Measurements from ENCODE around the gene FAM151A.

FAM151A gene
- total RNA-seq = 0 to 2.0 (median 0) reads per million in 17 experiments

DNA sequence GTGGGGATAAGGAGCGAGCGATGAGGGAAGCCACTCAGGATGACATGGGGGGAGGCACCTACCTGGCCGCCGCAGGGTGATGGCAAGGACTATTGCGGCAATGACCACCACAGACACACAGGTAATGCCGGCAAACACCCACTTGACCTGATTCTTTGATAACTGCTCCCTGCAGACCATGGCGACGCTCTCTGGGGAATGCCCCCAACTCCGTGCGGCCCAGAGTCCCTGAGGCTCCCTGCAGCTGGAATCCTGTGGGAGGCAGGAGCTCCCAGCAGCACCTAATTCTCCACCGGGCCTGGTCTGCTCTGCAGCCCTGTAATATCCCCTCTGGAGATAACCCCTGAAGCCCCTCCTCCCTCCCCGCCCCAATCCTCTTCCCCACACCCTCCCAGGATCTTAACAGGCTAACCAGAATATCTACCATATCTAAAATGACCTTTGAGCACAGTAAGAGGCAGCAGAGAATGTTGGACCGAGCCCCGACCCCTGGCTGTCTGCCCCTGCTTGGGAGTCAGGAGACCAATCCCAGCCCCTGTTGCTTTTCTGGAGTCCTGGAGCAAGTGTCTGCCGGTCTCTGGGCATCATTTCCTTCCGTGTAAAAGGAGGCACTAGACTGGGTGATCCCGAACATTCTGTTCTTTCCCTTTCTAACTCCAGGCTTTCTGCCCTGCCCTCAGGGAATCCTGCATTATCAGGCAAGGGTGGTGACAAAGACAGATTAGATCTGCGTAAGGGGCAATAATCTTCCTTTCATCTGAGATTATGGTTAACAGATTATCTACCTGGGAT, at the start of gene FAM151A:
TSS of gene FAM151A (minus strand) at position 310 of the 792 bp plus-strand sequence. CDS start at position 180, 130 bp downstream.
- DNase-seq = no peak

DNA sequence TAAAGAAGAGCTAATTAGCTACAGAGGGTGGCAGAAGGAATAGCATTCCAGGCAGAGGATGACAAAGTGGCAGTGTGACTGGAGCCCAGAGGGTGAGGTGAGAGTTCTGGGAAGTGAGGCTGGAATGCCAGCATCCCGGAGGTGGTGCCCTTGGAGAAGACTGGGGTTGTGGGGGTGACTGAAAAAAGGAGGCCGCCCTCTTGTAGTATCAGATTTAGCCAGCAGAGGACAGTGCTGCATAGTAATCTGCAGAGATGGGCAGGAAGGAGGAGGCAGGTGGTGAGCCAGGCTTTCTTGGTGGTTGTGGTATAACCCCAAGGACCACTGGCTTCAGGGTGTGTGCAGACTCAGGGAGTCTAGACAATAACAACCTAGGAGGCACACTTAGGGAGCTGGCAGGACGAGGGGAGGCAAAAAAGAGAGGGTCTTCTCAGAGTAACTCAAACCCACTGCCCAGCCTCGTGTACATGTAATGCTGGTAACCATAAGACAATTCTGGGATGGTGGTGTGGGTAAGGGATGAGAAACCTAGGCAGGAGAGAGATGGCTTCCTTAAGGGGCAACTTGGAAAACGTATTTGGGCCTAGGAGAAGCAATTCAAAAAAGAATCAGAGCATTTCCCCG, 48.8 kb upstream of the FAM151A start:
- DNase-seq = peak; percentile 46 to 69 (median 62)

- no peak for DNase-seq
Measured at GRCh38 chr1:54668567-54668966, 45.2 kb upstream of the FAM151A start.

DNA sequence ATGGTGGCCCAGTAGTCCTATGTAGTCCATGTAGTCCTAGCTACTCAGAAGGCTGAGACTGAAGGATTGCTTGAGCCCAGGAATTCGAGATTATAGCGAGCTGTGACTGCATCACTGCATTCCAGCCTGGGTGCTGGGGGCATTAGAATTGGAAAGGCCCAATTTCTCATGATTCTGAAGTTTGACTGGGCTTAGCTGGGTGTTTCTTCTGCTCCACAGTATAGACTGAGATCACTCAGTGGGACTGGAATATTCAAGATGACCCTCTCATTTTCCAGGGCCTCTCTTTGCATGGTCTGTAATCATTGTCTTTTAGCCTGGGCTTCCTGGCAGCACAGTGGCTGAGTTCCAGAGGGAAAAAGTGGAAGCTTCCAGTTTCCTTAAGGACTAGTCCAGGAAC, 44.5 kb upstream of the FAM151A start:
- DNase-seq = no peak

GRCh38 chr1:54666333-54666732, 43.0 kb upstream of the FAM151A start:
- DNase-seq = peak in 1 of 4 experiments; percentile 14

GRCh38 chr1:54665852-54666251, 42.5 kb upstream of the FAM151A start:
- DNase-seq = no peak

DNA sequence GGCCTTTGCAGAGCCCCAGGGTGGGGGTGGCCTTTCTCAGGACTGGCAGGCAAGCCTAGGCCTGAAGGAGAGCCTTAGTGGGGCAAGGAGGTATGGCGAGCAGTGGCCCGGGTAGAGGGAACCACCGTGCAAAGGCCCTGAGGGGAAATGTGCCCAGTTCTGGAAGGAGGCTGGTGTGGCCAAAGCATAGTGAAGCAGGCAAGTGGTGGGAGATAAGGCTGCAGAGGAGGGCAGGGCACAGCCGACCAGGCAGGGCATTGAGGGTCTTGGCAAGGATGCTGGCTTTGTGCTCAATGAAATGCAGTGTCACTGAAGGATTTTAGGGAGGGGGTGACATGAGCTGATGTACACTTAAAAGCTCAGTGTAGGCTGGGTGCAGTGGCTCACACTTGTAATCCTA, 41.0 kb upstream of the FAM151A start:
- DNase-seq = no peak

- no peak for DNase-seq
Measured at GRCh38 chr1:54663725-54664124, 40.4 kb upstream of the FAM151A start.

GRCh38 chr1:54658164-54658913, 35.0 kb upstream of the FAM151A start:
- no peak for DNase-seq

DNA sequence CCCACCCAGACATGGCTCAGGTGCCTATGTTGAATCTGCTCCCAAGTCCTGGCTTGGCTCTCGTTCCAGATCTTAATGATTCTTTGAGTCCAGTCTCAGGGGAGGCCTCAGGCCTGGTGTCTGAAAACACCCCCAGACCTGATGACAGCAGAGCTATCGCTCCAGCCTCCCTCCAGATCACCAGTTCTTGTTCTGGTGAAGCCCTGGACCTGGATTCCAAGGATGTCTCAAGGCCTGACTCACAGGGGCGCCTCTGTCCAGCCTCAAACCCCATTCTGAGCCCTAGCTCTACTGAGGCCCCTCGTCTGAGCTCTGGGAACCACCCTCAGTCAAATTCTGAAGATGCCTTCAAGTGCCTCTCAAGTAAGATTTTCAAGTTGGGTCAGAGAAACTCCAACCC, 29.7 kb upstream of the FAM151A start:
- DNase-seq = no peak

- DNase-seq = peak; percentile 55 to 81 (median 77)
Measured at GRCh38 chr1:54652168-54652567, 28.8 kb upstream of the FAM151A start.

DNA sequence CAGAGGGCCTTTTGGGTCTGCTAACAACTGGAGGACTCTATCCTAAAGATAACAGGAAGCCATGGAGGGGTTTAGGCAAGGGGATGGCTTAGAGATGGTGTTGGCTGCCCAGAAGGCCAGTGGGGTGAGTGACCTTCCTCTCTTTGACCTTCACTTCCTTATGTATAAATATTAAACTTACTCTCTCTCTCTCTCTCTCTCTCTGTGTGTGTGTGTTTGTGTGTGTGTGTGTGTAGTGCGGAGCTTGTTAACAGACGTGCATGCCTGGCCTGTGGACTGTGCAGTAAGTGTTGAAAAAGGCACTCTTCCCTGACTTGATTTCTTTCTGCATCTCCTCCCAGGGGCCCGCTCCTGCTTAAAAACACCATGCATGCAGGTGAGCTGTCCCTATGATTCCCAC, 28.3 kb upstream of the FAM151A start:
- peak in 2 of 4 experiments; percentile 11 to 19 for DNase-seq

- DNase-seq = no peak
Measured at GRCh38 chr1:54650417-54650816, 27.1 kb upstream of the FAM151A start.

- DNase-seq = no peak
Measured at GRCh38 chr1:54649921-54650320, 26.6 kb upstream of the FAM151A start.

DNA sequence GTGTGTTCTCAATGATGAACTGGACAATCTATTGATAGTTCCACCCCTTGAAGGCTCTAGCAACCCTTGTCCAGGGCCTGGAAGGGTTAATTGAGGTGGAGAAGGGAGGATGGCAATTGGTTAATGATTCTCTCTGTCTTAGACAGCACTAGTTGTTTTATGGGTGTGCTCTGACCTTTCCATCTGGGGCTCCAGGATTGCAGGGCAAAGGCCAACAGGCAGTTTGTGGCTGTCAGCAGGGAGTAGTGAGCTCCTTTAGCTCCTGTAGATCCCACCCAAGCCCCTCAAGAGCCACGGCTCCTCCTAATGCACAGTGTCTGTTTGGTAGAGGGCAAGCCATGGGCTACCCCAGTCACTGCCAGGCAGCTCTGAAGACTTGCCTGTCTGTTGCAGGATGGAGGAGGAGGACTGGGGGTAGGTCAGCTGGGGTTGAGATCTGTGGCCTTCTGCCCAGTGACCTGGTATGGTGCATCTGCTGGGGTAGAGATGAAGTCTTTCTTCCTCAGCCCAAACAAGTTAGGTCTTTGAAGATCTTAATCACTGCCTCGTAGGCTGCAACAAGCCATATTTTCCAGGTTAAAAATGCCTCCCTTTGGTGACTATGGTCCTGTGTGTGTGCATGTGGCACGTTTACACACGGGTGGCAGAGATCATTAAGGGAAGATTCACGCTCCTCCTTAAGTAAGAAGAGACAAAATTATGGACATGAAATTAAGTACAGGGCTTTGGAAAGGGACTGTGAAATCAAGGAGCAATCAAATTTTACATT, 26.0 kb upstream of the FAM151A start:
- no peak for DNase-seq

- DNase-seq = no peak
Measured at GRCh38 chr1:54645806-54646676, 22.7 kb upstream of the FAM151A start.

DNA sequence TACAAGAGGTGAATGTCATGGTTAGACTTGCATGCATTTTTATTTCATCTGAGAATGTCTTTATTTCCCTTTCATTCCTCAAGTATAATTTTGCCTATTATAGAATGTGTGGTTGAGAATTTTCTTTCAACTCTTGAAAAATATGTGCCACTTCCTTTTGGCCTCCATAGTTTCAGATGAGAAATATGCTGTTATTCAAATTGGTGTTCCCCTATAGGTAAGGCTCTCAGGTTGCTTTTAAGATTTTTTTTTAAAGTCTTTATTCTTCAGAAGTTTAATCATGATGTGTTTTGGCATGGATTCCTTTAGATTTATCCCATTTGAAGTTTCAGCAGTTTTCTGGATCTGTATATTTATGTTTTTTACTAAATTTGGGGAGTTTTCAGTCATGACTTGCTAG, 20.4 kb upstream of the FAM151A start:
- no peak for DNase-seq

GRCh38 chr1:54640863-54641836, 17.8 kb upstream of the FAM151A start, which contains the start of gene MROH7:
Gene MROH7, plus strand, starts transcription at chr1:54641786. Its CDS starts 11,141 bp downstream, at chr1:54652927.
- DNase-seq = no peak

- DNase-seq = no peak
Measured at GRCh38 chr1:54640361-54640760, 17.0 kb upstream of the FAM151A start.

Data from suppressor macrophage (primary cell).